NK-92 treated with Interleukin-12 subunit alpha and Interleukin-12 subunit beta, amount 100 ng/mL, for 24 hours (cell line): Measurements from ENCODE around the gene ASH1L.
"Not testable (repeated sequence)": the region's sequence is repeated elsewhere in the genome, so short reads cannot be mapped to it uniquely, and the experiment has no call there.

ENCODE experiments used
- DNase-seq: peaks from one replicate; lab custom pipeline; 2025; lab: John Stamatoyannopoulos, UW

Gene ASH1L

DNA sequence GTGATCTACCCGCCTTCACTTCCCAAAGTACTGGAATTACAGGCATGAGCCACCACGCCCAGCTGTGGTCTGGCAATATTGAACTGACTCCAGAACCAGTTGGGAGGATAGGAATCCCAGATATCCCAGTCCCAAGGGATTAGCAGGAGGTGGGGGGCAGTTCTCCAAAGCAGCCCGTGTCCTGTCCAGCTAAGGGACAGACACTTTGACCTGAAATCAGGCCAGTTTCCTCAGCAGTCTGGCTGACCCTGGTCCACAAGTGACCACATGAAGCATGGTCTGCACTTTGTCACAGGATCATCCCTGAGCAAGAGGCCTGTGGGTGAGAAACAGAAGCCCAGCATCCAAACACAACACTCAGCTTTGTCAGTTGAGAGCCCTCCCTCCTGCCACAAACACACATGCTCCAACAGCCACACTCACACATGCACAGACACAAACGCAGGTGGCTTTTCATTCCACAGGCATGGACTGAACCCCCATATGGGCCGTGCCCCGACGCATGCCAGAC is 256.7 kb downstream of the ASH1L start:
- DNase-seq: no peak

DNA sequence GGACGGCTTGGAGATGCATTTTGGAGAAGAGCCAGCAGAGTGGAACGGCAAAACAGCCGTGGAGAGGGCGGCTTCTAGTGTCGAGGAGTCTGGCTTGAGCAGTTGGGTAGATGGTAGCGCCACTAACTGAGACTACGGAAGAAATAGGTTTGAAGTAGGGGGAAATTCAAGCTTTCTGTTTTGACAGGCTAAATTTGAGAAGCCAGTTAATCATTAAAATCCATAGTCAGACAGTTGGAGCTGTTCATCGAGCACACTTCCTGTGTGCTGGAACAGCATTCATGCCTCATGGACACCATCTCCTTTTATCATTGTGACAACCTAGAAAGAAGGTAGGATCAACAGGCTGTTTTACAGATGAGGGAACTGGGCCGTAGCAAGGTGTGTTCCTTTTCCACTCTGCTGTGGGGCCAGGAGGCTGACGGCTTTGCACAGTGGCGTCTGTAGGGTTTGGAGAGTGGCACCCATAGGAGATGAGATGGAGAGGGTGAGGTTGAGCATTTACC is 258.0 kb downstream of the ASH1L start:
- DNase-seq: no peak

GRCh38 chr1:155301342-155301841 is 261.2 kb downstream of the ASH1L start, which contains the start of gene PKLR:
TSS of gene PKLR (minus strand) at chr1:155301438. CDS start at chr1:155301395, 43 bp downstream.
- no peak for DNase-seq

GRCh38 chr1:155300553-155301329 is 261.9 kb downstream of the ASH1L start:
- DNase-seq: no peak

GRCh38 chr1:155300024-155300423 is 262.6 kb downstream of the ASH1L start:
- DNase-seq: no peak

- DNase-seq: no peak
These were observed 265.2 kb downstream of the ASH1L start for GRCh38 chr1:155297384-155297783.

DNA sequence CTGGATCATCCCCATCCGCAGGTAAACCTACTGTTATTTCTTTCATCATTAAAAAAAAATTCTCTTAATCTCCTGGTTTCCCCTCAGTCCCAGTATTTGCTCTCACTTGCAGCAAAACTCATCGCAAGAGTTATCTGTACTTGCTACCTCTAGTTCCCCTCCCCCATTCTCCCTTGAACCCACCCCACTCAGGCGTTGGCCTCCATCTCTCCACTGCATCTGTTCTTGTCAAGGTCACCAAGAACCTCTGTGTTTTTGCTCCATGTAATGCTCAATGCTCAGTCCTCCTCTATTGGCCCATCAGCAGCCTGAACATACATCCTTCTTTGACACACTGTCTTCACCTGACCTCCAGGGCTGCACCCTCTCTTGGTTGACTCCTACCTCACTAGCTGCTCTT is 265.9 kb downstream of the ASH1L start:
- no peak for DNase-seq

- no peak for DNase-seq
These were observed 266.7 kb downstream of the ASH1L start for GRCh38 chr1:155295942-155296267.

DNA sequence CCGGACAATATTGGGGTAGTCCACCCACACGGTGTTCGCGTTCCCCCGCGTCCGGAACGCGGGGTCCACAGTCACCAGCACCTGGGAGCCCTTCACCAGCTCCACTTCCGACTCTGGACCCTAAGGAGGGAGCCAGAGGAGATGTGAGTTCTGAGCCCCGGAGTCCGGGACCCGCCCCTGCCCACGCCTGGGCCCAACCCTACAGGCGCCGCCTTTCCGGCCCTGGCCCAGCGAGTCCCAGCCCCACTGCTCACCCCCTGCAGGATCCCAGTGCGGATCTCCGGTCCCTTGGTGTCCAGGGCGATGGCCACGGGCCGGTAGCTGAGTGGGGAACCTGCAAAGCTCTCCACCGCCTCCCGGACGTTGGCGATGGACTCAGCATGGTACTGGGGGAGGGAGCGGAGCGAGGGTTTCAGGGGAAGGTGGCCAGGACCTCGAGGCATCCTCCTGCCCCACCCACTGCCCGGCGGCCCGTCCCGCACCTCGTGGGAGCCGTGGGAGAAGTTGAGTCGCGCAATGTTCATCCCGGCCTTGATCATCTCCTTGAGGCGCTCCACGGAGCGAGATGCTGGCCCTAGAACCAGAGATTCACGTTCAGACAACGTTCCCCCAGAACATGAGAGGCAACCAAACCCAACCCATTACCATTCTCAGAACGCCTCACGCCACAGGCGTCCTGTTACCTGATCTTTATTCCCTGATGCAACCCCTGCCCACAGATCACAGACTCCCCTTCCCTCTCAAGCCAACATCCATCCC is 267.2 kb downstream of the ASH1L start:
- DNase-seq: no peak

- DNase-seq: no peak
These were observed 268.0 kb downstream of the ASH1L start for GRCh38 chr1:155294520-155295182.

DNA sequence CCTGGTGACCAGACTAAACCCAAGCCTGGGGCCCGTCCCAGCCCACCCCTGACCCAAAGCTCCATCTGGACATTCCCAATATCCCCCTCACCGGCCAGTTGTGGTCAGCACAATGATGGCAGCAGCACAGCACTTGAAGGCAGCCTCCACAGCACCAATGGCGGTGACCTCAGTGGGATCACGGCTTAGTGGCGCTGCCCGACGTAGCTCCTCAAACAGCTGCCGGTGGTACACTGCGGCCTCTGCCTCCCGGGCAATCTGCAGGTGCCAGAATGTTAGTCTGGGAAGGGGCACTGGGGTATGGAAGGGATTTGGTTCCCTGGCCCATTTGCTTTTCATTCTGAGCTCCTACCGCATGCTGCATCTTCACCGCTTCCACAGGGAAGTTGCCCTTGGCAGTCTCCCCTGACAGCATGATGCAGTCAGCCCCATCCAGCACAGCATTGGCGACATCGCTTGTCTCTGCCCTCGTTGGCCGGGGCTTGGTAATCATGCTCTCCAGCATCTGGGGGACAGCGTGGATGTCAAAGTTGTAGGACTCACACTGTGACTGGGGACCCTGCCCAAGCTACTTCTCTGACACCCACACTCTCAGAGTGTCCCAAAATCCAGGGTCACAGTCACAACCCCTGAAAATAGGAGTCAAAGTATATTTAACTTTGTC is 269.4 kb downstream of the ASH1L start:
- no peak for DNase-seq

DNA sequence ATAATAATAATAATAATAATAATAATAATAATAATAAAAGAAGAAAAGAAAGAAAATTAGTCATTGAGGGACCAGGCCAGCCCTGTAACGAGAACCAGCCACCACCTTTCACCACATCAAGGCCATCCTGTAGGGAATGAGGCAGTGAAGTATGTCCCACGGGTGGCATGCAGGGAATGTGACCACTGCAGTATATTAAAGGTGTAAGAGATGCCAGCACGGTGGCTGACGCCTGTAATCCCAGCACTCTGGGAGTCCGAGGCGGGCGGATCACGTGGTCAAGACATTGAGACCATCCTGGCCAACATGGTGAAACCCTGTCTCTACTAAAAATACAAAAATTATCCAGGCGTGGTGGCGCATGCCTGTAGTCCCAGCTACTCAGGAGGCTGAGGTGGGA is 271.6 kb downstream of the ASH1L start:
- DNase-seq: not testable (repeated sequence)

- DNase-seq: no peak
These were observed 274.5 kb downstream of the ASH1L start for GRCh38 chr1:155287987-155288543.

DNA sequence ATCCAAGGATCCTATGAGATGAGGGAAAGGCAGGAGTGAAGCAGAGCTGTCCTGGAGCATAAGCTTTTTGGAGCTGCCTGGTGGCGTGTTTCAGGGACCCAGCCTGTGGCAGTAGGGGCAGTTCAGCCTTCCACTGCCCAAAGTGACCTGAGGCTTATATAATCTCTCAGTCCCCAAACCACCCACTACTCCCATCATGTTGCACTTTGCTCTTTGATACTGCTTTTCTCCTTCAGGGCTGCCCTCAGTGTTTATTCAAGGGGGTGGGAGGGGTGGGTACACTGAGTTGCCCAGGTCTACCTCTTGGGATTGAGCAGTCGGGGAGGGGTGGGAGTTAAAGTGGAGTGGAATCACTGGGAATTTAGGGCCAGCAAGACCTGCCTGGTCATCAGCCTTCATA is 276.1 kb downstream of the ASH1L start:
- no peak for DNase-seq

- no peak for DNase-seq
These were observed 277.0 kb downstream of the ASH1L start for GRCh38 chr1:155285631-155286044.
